Nephron (organoid): ENCODE measurements around the gene RREB1.

Experiments used
- H3K27ac Mint-ChIP-seq, 3 experiments: 2 replicates each; pipeline ENCODE4 v1.8.0; 2020; ENCODE audit warnings: mixed read lengths in 3 of 3, mild to moderate bottlenecking in 2 of 3, moderate library complexity in 1 of 3
- H3K27me3 Mint-ChIP-seq: 2 replicates; pipeline ENCODE4 v1.8.0; 2021; ENCODE audit warnings: low read depth, mild to moderate bottlenecking, moderate library complexity, mixed read lengths
- H3K36me3 Mint-ChIP-seq: 2 replicates; pipeline ENCODE4 v1.8.0; 2020; ENCODE audit warnings: low read depth, mixed read lengths
- H3K4me1 Mint-ChIP-seq: 2 replicates; pipeline ENCODE4 v1.8.0; 2020; ENCODE audit warnings: mixed read lengths
- H3K4me3 Mint-ChIP-seq, 3 experiments: 2 replicates each; pipeline ENCODE4 v1.8.0; 2020; ENCODE audit warnings: mild to moderate bottlenecking in 3 of 3, mixed read lengths in 3 of 3, moderate library complexity in 2 of 3
- H3K9me3 Mint-ChIP-seq: 2 replicates; pipeline ENCODE4 v1.8.0; 2020; ENCODE audit warnings: mixed read lengths
- TF ChIP-seq, protein P1 (sequence below), 3 experiments: fragments of 200-600 bp; sonication (generic); IDR thresholded peaks; one replicate each; pipeline ENCODE4 v1.5.0; 2021; ENCODE audit warnings: antibody characterized with exemption in 3 of 3; ENCODE audit not compliant: unreplicated experiment in 3 of 3

RREB1 gene

DNA sequence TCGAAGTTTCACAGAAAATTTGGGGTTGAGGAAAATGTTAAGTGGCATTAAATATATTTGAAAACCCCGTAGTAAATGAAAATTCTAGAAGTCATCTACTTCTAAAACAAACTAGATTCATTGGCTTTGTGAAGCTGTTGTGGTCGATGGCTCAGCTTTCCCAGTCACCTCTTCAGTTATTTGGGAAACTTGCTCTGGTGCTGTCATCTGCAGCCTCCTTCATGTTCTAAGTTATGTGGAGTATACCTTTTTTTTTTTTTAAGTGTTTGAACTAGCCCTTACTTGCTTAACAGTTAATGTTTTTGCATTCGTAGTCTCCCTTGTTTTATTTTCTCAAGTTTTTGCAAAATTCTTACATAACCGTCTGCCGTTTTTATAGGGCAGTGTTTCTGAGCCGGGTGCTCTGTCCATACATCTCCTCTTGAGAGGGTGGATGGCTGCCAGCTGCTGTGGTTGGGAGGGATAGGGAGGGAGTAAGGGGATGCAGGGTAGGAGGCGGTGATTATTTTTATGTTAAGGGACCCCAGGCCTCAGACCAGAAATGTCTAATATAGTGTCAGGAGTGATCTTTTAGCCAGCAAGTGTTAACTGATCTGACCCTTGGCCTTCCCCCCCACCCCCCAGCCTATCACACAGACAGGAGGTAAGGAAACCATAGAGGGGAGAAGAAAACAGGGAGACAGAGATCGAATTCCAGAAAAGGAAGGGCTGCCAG, 7.1 kb downstream of the RREB1 start:
- Mint-ChIP-seq H3K9me3 (no peaks in the 10 kb centered on the region), H3K27ac (peak overlapping the region; percentile 29 to 68 (median 49)), H3K36me3 (peaks cover 4% of the 10 kb centered on the region), H3K4me1 (peaks cover 73% of the 10 kb centered on the region), H3K4me3 (peak overlapping the region in 2 of 3 experiments; percentile 54 to 67), H3K27me3 (peaks cover 3% of the 10 kb centered on the region)
- TF ChIP-seq, protein P1, sequence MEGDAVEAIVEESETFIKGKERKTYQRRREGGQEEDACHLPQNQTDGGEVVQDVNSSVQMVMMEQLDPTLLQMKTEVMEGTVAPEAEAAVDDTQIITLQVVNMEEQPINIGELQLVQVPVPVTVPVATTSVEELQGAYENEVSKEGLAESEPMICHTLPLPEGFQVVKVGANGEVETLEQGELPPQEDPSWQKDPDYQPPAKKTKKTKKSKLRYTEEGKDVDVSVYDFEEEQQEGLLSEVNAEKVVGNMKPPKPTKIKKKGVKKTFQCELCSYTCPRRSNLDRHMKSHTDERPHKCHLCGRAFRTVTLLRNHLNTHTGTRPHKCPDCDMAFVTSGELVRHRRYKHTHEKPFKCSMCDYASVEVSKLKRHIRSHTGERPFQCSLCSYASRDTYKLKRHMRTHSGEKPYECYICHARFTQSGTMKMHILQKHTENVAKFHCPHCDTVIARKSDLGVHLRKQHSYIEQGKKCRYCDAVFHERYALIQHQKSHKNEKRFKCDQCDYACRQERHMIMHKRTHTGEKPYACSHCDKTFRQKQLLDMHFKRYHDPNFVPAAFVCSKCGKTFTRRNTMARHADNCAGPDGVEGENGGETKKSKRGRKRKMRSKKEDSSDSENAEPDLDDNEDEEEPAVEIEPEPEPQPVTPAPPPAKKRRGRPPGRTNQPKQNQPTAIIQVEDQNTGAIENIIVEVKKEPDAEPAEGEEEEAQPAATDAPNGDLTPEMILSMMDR (IDR thresholded peaks at IDR 0.05; ENCODE audit: unreplicated experiment in 3 of 3), result no peak

DNA sequence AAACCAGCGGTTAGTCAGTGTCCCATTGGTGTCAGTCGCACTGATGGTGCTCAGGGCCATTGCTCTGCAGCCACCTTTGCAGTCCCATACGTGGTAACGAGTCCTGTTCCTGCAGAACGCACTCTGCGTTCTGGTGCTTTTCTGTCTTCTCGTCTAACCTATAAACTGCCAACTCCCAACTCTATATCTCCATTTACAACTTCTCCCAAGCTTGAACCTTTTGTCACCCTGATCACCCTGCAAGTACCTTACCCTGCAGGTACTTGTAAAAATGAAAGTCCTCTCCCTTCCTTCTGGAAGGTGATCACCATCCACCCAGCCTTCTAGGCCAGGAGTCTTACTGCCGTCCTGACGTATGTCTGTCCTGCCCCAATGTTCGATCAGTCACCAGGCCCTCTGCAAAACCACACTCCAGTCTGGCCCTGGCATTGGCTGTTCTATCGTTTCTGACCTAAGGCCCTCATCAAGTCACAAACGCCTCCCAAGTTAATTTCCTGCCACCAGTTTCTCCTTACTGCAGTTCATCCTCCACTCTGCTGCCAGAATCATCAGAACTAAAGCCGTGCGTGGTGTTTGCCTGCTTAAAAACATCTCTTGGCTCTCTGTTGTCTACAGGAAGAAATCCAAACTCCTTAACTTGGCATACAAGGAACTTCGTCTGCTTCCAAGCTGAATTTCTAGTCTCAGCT, 7.9 kb downstream of the RREB1 start:
- peaks cover 4% of the 10 kb centered on the region for H3K36me3 Mint-ChIP-seq
- H3K4me1 Mint-ChIP-seq, result peaks cover 65% of the 10 kb centered on the region
- H3K27ac Mint-ChIP-seq, result peak overlapping the region; percentile 43 to 68 (median 48)
- TF ChIP-seq, protein P1 (IDR thresholded peaks at IDR 0.05; ENCODE audit: unreplicated experiment in 3 of 3), result no peak
- H3K4me3 Mint-ChIP-seq, result peak overlapping the region in 2 of 3 experiments; percentile 18 to 34
- no peaks in the 10 kb centered on the region for H3K9me3 Mint-ChIP-seq
- peaks cover 3% of the 10 kb centered on the region for H3K27me3 Mint-ChIP-seq

DNA sequence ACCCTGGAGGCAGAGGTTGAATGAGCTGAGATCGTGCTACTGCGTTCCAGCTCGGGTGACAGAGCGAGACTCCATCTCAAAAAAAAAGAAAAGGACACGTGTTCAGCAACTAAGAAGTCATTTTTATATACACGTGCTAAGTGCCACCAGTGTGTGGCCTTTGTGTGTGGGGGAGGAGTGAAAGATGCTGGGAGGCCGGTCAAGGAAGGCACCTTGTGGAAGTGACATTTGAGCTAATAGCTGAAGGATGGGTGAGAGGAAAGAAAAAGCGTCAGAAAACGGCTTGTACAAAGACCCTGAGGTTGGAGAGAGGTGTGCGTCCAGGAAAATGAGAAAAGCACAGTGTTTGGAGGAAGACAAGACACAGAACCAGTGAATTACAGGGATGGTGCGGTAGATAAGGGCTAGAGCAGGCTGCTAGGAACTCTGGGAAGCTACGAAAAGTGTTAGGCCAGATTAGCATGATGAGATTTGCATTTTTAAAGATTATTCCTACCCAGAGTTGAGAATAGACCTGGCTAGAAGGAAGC, 11.6 kb downstream of the RREB1 start:
- TF ChIP-seq, protein P1 (IDR thresholded peaks at IDR 0.05; ENCODE audit: unreplicated experiment in 3 of 3), result no peak
- Mint-ChIP-seq H3K4me3 (no peak overlapping the region), H3K27me3 (peaks cover 3% of the 10 kb centered on the region), H3K9me3 (no peaks in the 10 kb centered on the region), H3K27ac (peak overlapping the region in 1 of 3 experiments; percentile 4), H3K36me3 (peaks cover 21% of the 10 kb centered on the region), H3K4me1 (peaks cover 39% of the 10 kb centered on the region)

DNA sequence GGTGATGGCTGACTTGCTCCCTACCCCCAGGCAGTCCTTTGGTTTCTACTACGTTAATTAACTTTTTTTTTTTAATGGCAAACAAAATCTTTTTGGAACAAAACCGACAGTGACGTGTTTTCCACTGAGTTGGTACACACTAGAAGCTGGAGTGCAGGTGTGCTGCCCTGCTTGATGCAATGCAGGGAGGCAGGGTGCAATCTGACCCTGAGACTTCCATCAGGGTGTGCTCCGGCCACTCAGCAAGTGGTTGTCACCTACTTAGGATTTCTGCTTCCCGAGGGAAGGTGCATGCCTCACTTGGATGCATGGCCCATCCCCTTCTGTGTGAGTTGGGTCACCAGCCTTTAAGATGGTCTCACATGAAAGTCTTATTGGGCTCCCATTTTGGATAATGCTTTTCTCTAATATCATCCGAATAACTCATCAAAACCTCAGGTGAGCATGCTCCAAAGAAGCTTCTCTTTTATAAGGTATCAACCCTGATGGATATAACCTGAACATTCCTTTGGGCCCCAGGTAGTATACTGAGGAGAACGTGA, 14.0 kb downstream of the RREB1 start:
- Mint-ChIP-seq H3K27me3 (no peaks in the 10 kb centered on the region), H3K4me3 (no peak overlapping the region), H3K27ac (no peak overlapping the region), H3K4me1 (peaks cover 28% of the 10 kb centered on the region), H3K36me3 (peaks cover 33% of the 10 kb centered on the region), H3K9me3 (no peaks in the 10 kb centered on the region)
- TF ChIP-seq, protein P1 (IDR thresholded peaks at IDR 0.05; ENCODE audit: unreplicated experiment in 3 of 3), result no peak

DNA sequence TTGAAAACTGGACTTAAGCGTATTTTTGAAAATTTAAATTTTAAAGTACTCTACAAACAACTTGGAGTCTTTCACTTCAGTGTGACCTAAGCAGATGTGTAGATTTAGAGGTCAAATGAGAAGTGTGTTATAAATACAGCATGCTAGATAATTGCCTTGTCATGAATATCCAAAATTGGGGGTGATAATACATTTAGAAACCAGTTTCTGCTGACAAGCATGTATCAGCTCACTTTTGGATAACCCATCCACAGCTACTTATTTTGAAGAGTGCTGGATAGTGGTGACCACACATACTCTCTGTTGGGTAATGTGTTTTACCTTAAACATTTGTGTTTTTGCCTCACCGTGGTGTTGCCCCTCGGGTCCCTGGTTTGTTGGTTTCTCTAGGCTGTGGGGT, 14.9 kb downstream of the RREB1 start:
- Mint-ChIP-seq H3K36me3 (peaks cover 38% of the 10 kb centered on the region), H3K9me3 (no peaks in the 10 kb centered on the region), H3K4me1 (peaks cover 25% of the 10 kb centered on the region), H3K27ac (no peak overlapping the region), H3K27me3 (no peaks in the 10 kb centered on the region), H3K4me3 (no peak overlapping the region)
- TF ChIP-seq, protein P1 (IDR thresholded peaks at IDR 0.05; ENCODE audit: unreplicated experiment in 3 of 3), result no peak
